Heart right ventricle (tissue), 16 donors: Measurements from ENCODE around the gene CNTN4. TPM values are rescaled to one million over a fixed set of nuclear protein-coding genes. Genes with fewer than 3 reads are reported as not detected.

ENCODE experiments used
- ATAC-seq, 8 donors: fragments of 200-7000 bp; cut with Tn5 transposase; one replicate each; pipeline ENCODE4 v1.9.1; 2020; ENCODE audit warnings: mild to moderate bottlenecking in 8 of 8, moderate library complexity in 8 of 8, moderate number of reproducible peaks in 1 of 8
- DNase-seq, 2 donors: peaks; one replicate each; pipeline ENCODE4 v3.0.0-alpha.2; 2020
- H3K27ac ChIP-seq, 10 donors: fragments of 200-600 bp; sonication (generic) in 2 of 10; one replicate each; pipeline versions ENCODE4 v1.5.0 to v1.8.0; 2020 to 2022; ENCODE audit warnings: mild to moderate bottlenecking in 3 of 10
- H3K27me3 ChIP-seq, 7 donors: fragments of 200-600 bp; one replicate each; pipeline ENCODE4 v1.8.0; 2021 to 2022; ENCODE audit warnings: mild to moderate bottlenecking in 2 of 7
- H3K36me3 ChIP-seq, 9 donors: fragments of 200-600 bp; sonication (generic) in 1 of 9; one replicate each; pipeline versions ENCODE4 v1.5.0 to v1.8.0; 2020 to 2022; ENCODE audit warnings: mild to moderate bottlenecking in 2 of 9
- H3K4me1 ChIP-seq, 9 donors: fragments of 200-600 bp; sonication (generic) in 1 of 9; one replicate each; pipeline versions ENCODE4 v1.5.0 to v1.8.0; 2020 to 2022; ENCODE audit warnings: mild to moderate bottlenecking in 4 of 9
- H3K4me3 ChIP-seq, 10 donors: fragments of 200-600 bp; sonication (generic) in 2 of 10; one replicate each; pipeline versions ENCODE4 v1.5.0 to v1.8.0; 2020 to 2022; ENCODE audit warnings: mild to moderate bottlenecking in 7 of 10, moderate library complexity in 2 of 10
- H3K9me3 ChIP-seq, 11 donors: fragments of 200-600 bp in 10 of 11; sonication (generic) in 2 of 11; one replicate each; pipeline versions ENCODE4 v1.5.0 to v1.8.0; 2013 to 2022; ENCODE audit warnings: mild to moderate bottlenecking in 2 of 11, control low read depth in 1 of 11, moderate library complexity in 1 of 11
- WGBS, 2 donors: extraction: QIAGEN DNeasy Blood & Tissue Kit; methylation state at CpG; one replicate each; pipeline ENCODE4 v1.1.7; 2013; ENCODE audit warnings: inconsistent platforms in 1 of 2; 5-methylcytosine and 5-hydroxymethylcytosine counted together
- intact Hi-C, 10 donors: fragments of 100-400 bp; cut with DNase I; formaldehyde crosslinking; loops; one replicate each; pipeline versions ENCODE4 v1.11.1 to v1.14.2; 2022
- polyA plus RNA-seq, 2 donors: library from polyadenylated mRNA; stranded (reverse); fragments of 200-250 nt; gene quantifications; one replicate each; pipeline ENCODE4 v1.2.3, GENCODE V29; 2013
- total RNA-seq, 10 donors: library from RNA; stranded (reverse); fragmentation: NEBNext Ultra II Directional in 3 of 10; extraction: Animal tissue kit (Norgen Biotek cat#: 25700) in 3 of 10; gene quantifications; one replicate each; pipeline versions ENCODE4 v1.2.1 to v1.2.4, GENCODE V29; 2021 to 2023
- TF ChIP-seq, protein P1 (sequence below), 9 donors: fragments of 200-600 bp; sonication (generic) in 2 of 9; IDR thresholded peaks; one replicate each; pipeline versions ENCODE4 v1.5.0 to v1.8.0; 2021 to 2022; ENCODE audit warnings: antibody characterized with exemption in 9 of 9, mild to moderate bottlenecking in 5 of 9, moderate library complexity in 1 of 9
- donor health status: Arrhythmogenic right ventricular cardiomyopathy.
- donor health status: ischemic (EF 13 %, LVEDD 7.1; RV severe dilation, severe dysfunction).
- donor health status: healthy with polysubstance abuse.
- donor health status: DM: no; HTN: yes; CAD: no.
- donor health status: DM: no; HTN: no; CAD: no.
- donor health status: ischemic (EF 25% LVEDD 6.9; RV normal size, moderate dysfunction).
- donor health status: ischemic (EF 25% LVEDD 5.7; RV mildly dilated, moderate dysfunction).
- donor health status: healthy.
- donor health status: DM: yes; HTN: yes; CAD: no.
- donor health status: Ischemic cardiomyopathy.
- donor health status: ischemic (EF 35%, LVEDD 5.7; RV mildly dilated, moderate dysfunction).
- donor health status: nonischemic (EF 11% LVEDD 7.7; RV severe dilation, severe dysfunction).
- donor health status: DM: yes; HTN: yes; CAD: no.
- donor health status: PGD.
- donor health status: ischemic (EF 29% LVEDD 5.4; RV normal size, mild dysfunction).
- donor health status: nonischemic (EF 23%, LVEDD 6.1; RV moderate dilation, normal function).

Gene CNTN4
- total and polyA plus RNA-seq, 12 donors = 0.48 to 4.7 (median 2.5) TPM

DNA sequence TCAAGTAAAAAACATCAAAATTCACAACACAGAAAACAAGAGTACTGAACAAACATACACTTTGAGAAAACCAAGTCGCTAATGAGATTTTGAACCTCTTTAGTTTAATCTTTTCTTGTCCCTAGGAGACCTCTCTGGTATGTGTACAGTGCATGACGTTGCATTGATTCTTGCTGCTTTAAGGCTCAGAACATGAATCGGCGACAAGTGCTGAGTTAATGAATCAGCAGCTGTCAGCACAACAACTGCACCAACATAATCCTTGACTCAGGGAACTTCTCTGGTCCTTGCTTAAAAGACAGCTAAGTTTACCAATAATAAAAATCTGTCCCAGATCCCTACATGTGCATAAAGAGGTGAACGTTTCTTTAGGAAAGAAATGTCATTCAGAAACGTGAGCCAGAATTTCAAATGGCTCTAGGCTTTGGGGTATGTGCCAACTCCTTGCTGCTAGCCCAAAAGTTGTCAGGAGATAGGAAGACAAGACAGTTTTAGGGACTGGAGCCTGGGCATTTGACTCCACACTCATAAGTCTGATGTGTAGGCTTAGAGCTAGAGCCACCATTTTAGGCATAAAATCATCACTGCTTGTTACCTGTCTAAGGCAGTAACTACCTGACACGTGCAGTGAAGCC lies 924.6 kb downstream of the CNTN4 start:
- Histone ChIP-seq H3K36me3 (no peaks in the 10 kb centered on the region), H3K4me3 (no peak overlapping the region), H3K4me1 (peaks cover 0 to 3% (median 0%) of the 10 kb centered on the region in 9 donors), H3K27me3 (peaks cover 0 to 11% (median 4%) of the 10 kb centered on the region in 7 donors), H3K9me3 (no peaks in the 10 kb centered on the region), H3K27ac (no peak overlapping the region)
- intact Hi-C loops = no loop called here
- ATAC-seq (no peak), DNase-seq (no peak)
- WGBS, 2 donors = 33 to 41% methylated on average over 7 of the region's 7 CpGs
- TF ChIP-seq, protein P1, sequence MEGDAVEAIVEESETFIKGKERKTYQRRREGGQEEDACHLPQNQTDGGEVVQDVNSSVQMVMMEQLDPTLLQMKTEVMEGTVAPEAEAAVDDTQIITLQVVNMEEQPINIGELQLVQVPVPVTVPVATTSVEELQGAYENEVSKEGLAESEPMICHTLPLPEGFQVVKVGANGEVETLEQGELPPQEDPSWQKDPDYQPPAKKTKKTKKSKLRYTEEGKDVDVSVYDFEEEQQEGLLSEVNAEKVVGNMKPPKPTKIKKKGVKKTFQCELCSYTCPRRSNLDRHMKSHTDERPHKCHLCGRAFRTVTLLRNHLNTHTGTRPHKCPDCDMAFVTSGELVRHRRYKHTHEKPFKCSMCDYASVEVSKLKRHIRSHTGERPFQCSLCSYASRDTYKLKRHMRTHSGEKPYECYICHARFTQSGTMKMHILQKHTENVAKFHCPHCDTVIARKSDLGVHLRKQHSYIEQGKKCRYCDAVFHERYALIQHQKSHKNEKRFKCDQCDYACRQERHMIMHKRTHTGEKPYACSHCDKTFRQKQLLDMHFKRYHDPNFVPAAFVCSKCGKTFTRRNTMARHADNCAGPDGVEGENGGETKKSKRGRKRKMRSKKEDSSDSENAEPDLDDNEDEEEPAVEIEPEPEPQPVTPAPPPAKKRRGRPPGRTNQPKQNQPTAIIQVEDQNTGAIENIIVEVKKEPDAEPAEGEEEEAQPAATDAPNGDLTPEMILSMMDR (IDR thresholded peaks at IDR 0.05) = no peak

DNA sequence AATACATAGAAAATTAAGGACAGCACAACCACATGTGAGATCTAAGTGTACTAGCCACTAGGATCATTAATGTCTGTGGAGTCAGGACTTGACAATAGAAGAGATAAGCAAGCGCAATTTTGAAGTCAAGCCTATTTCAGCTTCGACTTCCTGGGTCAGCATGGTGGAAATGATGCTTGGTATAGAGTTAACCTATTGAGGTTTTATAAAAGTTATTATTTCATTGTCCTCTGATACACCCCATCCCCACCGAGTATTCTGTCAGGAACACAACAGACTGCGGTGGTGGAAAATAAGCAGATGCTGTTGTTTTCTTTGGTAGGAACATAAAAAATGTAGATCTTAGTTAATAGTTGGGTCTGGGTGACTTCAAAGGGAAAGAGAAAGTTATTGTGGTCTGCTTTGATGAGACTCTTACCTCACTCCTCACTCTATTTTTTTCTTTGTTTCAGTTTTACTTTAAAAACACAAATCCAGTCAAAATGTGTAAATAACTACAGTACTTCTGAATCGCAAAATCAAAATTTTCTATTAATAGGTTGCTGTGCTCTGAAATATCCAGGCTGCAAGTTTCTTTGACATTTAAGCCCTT lies 929.4 kb downstream of the CNTN4 start:
- DNase-seq (no peak), ATAC-seq (no peak)
- TF ChIP-seq, protein P1 (IDR thresholded peaks at IDR 0.05) = no peak
- no peaks in the 10 kb centered on the region for H3K4me1 ChIP-seq
- H3K4me3 ChIP-seq = no peak overlapping the region
- H3K9me3 ChIP-seq = no peaks in the 10 kb centered on the region
- WGBS, 2 donors = 70 to 80% methylated on average over 5 of the region's 5 CpGs
- no peak overlapping the region for H3K27ac ChIP-seq
- H3K27me3 ChIP-seq = peaks cover 0 to 8% (median 4%) of the 10 kb centered on the region in 7 donors
- H3K36me3 ChIP-seq = no peaks in the 10 kb centered on the region
- intact Hi-C loops = no loop called here

DNA sequence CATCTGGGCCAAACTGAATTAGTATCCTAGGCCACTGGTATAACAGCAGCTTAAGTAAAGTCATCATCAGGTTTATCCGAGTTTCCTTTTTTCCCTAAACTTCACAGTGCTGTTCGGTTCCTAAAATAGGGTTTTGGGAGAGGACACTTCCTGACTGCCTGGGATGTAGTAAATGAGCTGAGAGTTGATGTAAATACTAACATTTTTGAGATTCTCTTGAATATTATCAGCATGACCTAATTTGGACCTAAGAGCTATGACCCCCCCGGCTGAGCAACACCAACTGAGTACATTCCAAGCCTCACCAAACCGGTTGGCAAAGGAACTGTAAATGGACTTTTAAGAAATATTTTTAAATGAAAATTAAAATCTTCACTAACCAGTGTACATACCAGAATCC lies 932.7 kb downstream of the CNTN4 start:
- no peak for DNase-seq
- no peaks in the 10 kb centered on the region for H3K4me1 ChIP-seq
- H3K27me3 ChIP-seq = peaks cover 0 to 4% (median 0%) of the 10 kb centered on the region in 7 donors
- TF ChIP-seq, protein P1 (IDR thresholded peaks at IDR 0.05) = no peak
- no peak for ATAC-seq
- H3K27ac ChIP-seq = no peak overlapping the region
- WGBS, 2 donors = 50 to 59% methylated on average over 4 of the region's 4 CpGs
- intact Hi-C loops = no loop called here
- no peaks in the 10 kb centered on the region for H3K36me3 ChIP-seq
- H3K9me3 ChIP-seq = no peaks in the 10 kb centered on the region
- no peak overlapping the region for H3K4me3 ChIP-seq

DNA sequence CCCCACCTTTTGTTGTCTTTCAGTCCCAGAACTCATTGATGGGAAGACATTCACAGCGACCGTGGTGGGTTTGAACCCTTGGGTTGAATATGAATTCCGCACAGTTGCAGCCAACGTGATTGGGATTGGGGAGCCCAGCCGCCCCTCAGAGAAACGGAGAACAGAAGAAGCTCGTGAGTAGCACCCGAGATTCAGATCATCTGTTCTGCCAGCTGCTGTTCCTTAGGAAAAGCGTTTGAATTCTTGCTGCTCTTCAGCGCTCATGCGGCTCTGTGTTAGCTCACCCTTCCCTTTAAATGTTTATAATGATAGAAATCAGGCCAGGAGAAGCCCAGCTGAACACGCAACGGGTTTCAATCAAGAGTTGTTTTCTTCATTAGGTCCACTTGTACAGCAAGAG lies 938.5 kb downstream of the CNTN4 start:
- TF ChIP-seq, protein P1 (IDR thresholded peaks at IDR 0.05) = no peak
- H3K4me3 ChIP-seq = no peak overlapping the region
- 90 to 93% methylated on average over 13 of the region's 13 CpGs for WGBS, 2 donors
- DNase-seq (no peak), ATAC-seq (no peak)
- intact Hi-C loops = no loop called here
- H3K27ac ChIP-seq = no peak overlapping the region
- H3K36me3 ChIP-seq = no peaks in the 10 kb centered on the region
- no peaks in the 10 kb centered on the region for H3K9me3 ChIP-seq
- H3K4me1 ChIP-seq = no peaks in the 10 kb centered on the region
- peaks cover 0 to 4% (median 0%) of the 10 kb centered on the region in 7 donors for H3K27me3 ChIP-seq
